K562 (cell line): ENCODE measurements around the gene SUSD5. TPM values are rescaled to one million over a fixed set of nuclear protein-coding genes. Genes with fewer than 3 reads are reported as not detected.

Experiments
- ATAC-seq: fragments of 200-7000 bp; cut with Tn5 transposase; 3 replicates; pipeline ENCODE4 v1.9.1; 2020; ENCODE audit warnings: moderate library complexity
- BruUV-seq: library from RNA; stranded (reverse); fragments of 400-500 nt; replicated peaks from 2 replicates; lab custom pipeline; 2021; lab: Mats Ljungman, UMichigan
- CTCF ChIA-PET: fragments of 300-600 bp; formaldehyde crosslinking; extraction: SDS; loops from one replicate; lab custom pipeline; 2021; ENCODE audit warnings: low intra/inter-chr PET ratio; lab: Yijun Ruan, JAX
- POLR2A ChIA-PET: fragments of 300-600, 350-650 bp; sonication (Branson Sonifier 250); formaldehyde crosslinking; extraction: SDS; loops from one replicate; lab custom pipeline; 2021; ENCODE audit warnings: antibody characterized with exemption, inconsistent platforms; lab: Yijun Ruan, JAX
- DNase-seq, 4 experiments: peaks; one replicate each; pipeline versions ENCODE4 v3.0.0 to v3.0.0-alpha.2; 2011 to 2018; ENCODE audit warnings: low spot score in 3 of 4, mixed read lengths in 3 of 4; ENCODE audit errors: extremely low read depth in 1 of 4
- FAIRE-seq: peaks from 2 replicates; lab custom pipeline; 2011; peaks lifted over from hg19 to GRCh38; lab: Jason Lieb, UNC
- H2AFZ ChIP-seq: 2 replicates; pipeline ENCODE4 v1.6.0; 2011; ENCODE audit warnings: low read depth, low read length, control low read depth, inconsistent platforms
- H3K27ac ChIP-seq: fragments of 200-600 bp; 3 replicates; pipeline ENCODE4 v1.8.0; 2011; ENCODE audit warnings: low read depth, mild to moderate bottlenecking, control low read depth, inconsistent platforms, low read length, moderate library complexity, mixed read lengths; ENCODE audit errors: extremely low read depth
- H3K27me3 ChIP-seq, 2 experiments: fragments of 300-600 bp in 1 of 2; 2 replicates in 1 of 2; 3 replicates in 1 of 2; pipeline versions ENCODE4 v1.6.0 to v1.8.0; 2011; ENCODE audit warnings: inconsistent platforms in 2 of 2, low read length in 2 of 2, mild to moderate bottlenecking in 1 of 2, mixed read lengths in 1 of 2, moderate library complexity in 1 of 2; ENCODE audit not compliant: control insufficient read depth in 2 of 2, insufficient read depth in 2 of 2
- H3K36me3 ChIP-seq: fragments of 300-600 bp; 3 replicates; pipeline ENCODE4 v1.8.0; 2011; ENCODE audit warnings: mild to moderate bottlenecking, low read length, inconsistent platforms; ENCODE audit not compliant: control insufficient read depth, insufficient read depth
- H3K4me1 ChIP-seq, 2 experiments: fragments of 200-600 bp in 1 of 2; replicated peaks in 1 of 2; 2 replicates in 1 of 2; 3 replicates in 1 of 2; pipeline versions ENCODE4 v1.5.1 to v1.8.0; 2011; ENCODE audit warnings: inconsistent platforms in 2 of 2, low read length in 2 of 2, mild to moderate bottlenecking in 1 of 2, mixed read lengths in 1 of 2, moderate library complexity in 1 of 2; ENCODE audit not compliant: control insufficient read depth in 2 of 2, insufficient read depth in 2 of 2
- H3K4me2 ChIP-seq: 2 replicates; pipeline ENCODE4 v1.6.1; 2011; ENCODE audit warnings: low read length, control low read depth, inconsistent platforms, mixed read lengths; ENCODE audit not compliant: insufficient read depth
- H3K4me3 ChIP-seq: fragments of 200-600 bp; sonication (generic), shearing (Covaris generic); 2 replicates; pipeline ENCODE4 v1.5.1; 2016; ENCODE audit warnings: control low read depth, inconsistent platforms
- H3K79me2 ChIP-seq: fragments of 200-600 bp; 3 replicates; pipeline ENCODE4 v1.8.0; 2011; ENCODE audit warnings: low read length, inconsistent platforms; ENCODE audit not compliant: control insufficient read depth, insufficient read depth
- H3K9ac ChIP-seq, 2 experiments: 2 replicates each; pipeline versions ENCODE4 v1.6.0 to v1.6.1; 2011; ENCODE audit warnings: low read depth in 2 of 2, low read length in 2 of 2, control low read depth in 1 of 2, inconsistent platforms in 1 of 2, mild to moderate bottlenecking in 1 of 2, mixed read lengths in 1 of 2; ENCODE audit not compliant: insufficient read depth in 1 of 2
- H3K9me1 ChIP-seq: one replicate; pipeline ENCODE4 v1.6.0; 2011; ENCODE audit warnings: inconsistent platforms, mild to moderate bottlenecking, low read length, moderate library complexity; ENCODE audit not compliant: control insufficient read depth, insufficient read depth
- H3K9me3 ChIP-seq: replicated peaks from 2 replicates; pipeline ENCODE4 v1.5.1; 2011; ENCODE audit warnings: low read depth, low read length, inconsistent platforms; ENCODE audit not compliant: control insufficient read depth, insufficient read depth
- H4K20me1 ChIP-seq: replicated peaks from 2 replicates; pipeline ENCODE4 v1.6.1; 2011; ENCODE audit warnings: low read length, inconsistent platforms, mixed read lengths; ENCODE audit not compliant: control insufficient read depth, insufficient read depth
- ESRRB ChIP-seq: fragments of 250-450 bp; sonication (Bioruptor Pico); IDR thresholded peaks from 2 replicates; pipeline ENCODE4 v1.5.0; 2020; ENCODE audit warnings: mild to moderate bottlenecking, moderate library complexity, borderline replicate concordance
- FOSL1 ChIP-seq: fragments of 200-800 bp; sonication (Bioruptor generic); conservative IDR thresholded peaks from 2 replicates; pipeline ENCODE4 v1.6.1; 2016; ENCODE audit warnings: missing genetic modification characterization, missing compliant biosample characterization
- GABPA ChIP-seq: fragments of 200-800 bp; sonication (Bioruptor generic); conservative IDR thresholded peaks from 2 replicates; pipeline ENCODE4 v1.6.1; 2016; ENCODE audit warnings: low read depth, missing genetic modification characterization, missing compliant biosample characterization
- IFI16 ChIP-seq: fragments of 250-450 bp; sonication (Bioruptor Pico); IDR thresholded peaks from 2 replicates; pipeline ENCODE4 v2.1.2; 2022; ENCODE audit warnings: mild to moderate bottlenecking, inconsistent platforms
- MTA2 ChIP-seq: fragments of 450-650 bp; IDR thresholded peaks from 2 replicates; pipeline ENCODE4 v1.6.1; 2016; ENCODE audit warnings: low read depth
- PHTF2 ChIP-seq: fragments of 250-450 bp; sonication (Bioruptor Pico); IDR thresholded peaks from 2 replicates; pipeline ENCODE4 v1.5.0; 2021; ENCODE audit warnings: mild to moderate bottlenecking
- TAF7 ChIP-seq: fragments of 450-650 bp; IDR thresholded peaks from 2 replicates; pipeline ENCODE4 v1.6.1; 2016; ENCODE audit warnings: missing genetic modification characterization, missing compliant biosample characterization
- ZFPM2 ChIP-seq: fragments of 250-450 bp; sonication (Bioruptor Pico); IDR thresholded peaks from 2 replicates; pipeline ENCODE4 v1.5.1; 2022; ENCODE audit warnings: mild to moderate bottlenecking
- ZNF212 ChIP-seq: fragments of 450-650 bp; formaldehyde crosslinking; IDR thresholded peaks from 2 replicates; pipeline ENCODE4 v1.4.0; 2020; ENCODE audit warnings: mild to moderate bottlenecking
- ZNF431 ChIP-seq: sonication (generic); formaldehyde crosslinking; IDR thresholded peaks from 2 replicates; pipeline ENCODE4 v1.8.0; 2022; ENCODE audit warnings: mild to moderate bottlenecking, missing genetic modification reagents
- ZNF668 ChIP-seq: fragments of 250-450 bp; sonication (Bioruptor Pico); IDR thresholded peaks from 2 replicates; pipeline ENCODE4 v1.8.0; 2022; ENCODE audit warnings: mild to moderate bottlenecking, inconsistent platforms
- WGBS: fragments of 100-300 bp; shearing (Covaris generic); methylation state at CpG from one replicate; pipeline ENCODE4 v1.1.6; 2016; ENCODE audit warnings: low coverage, mixed read lengths; ENCODE audit not compliant: insufficient coverage; ENCODE audit errors: missing lambda C conversion rate; 5-methylcytosine and 5-hydroxymethylcytosine counted together
- in situ Hi-C: fragments of 300-500 bp; cut with MboI; formaldehyde crosslinking; loops from 4 replicates; pipeline ENCODE4 v1.15.0; 2018; ENCODE audit warnings: inconsistent platforms, mixed read lengths
- intact Hi-C: fragments of 100-400 bp; cut with micrococcal nuclease; formaldehyde crosslinking; loops from 2 replicates; pipeline ENCODE4 v1.14.2; 2022
- polyA plus RNA-seq, 8 experiments: library from polyadenylated mRNA; depleted of rRNA in 4 of 8; stranded (reverse) in 5 of 8; unstranded in 3 of 8; fragments of >200 nt; fragmentation: Nextera tagmentation in 2 of 8; fragmentation: Illumina TruSeq in 1 of 8; extraction: Ambion mirVana in 2 of 8; extraction: Trizol in 1 of 8; gene quantifications; 2 replicates each; pipeline versions ENCODE4 v1.2.1 to v1.2.3, GENCODE V29; 2011 to 2014; ENCODE audit warnings: inconsistent platforms in 1 of 8, missing spikeins in 1 of 8
- total RNA-seq, 7 experiments: library from RNA; depleted of rRNA in 6 of 7; stranded (reverse); fragments of >200 nt in 6 of 7; fragmentation: Illumina TruSeq in 2 of 7; extraction: Trizol in 2 of 7; gene quantifications; 2 replicates each; pipeline versions ENCODE4 v1.2.1 to v1.2.3, GENCODE V29; 2011 to 2021; ENCODE audit warnings: low replicate concordance in 1 of 7
- TF ChIP-seq, protein P1 (sequence below): sonication (generic); formaldehyde crosslinking; IDR thresholded peaks from 2 replicates; pipeline ENCODE4 v1.8.1; 2023; ENCODE audit warnings: missing genetic modification reagents, mild to moderate bottlenecking, borderline replicate concordance
- TF ChIP-seq, protein P2 (sequence below): fragments of 450-650 bp; formaldehyde crosslinking; IDR thresholded peaks from 2 replicates; pipeline ENCODE4 v1.4.0; 2022; ENCODE audit warnings: mild to moderate bottlenecking, moderate library complexity

The SUSD5 gene
- total and polyA plus RNA-seq, 9 of the 15 experiments (the other 6 are each of a cell fraction or from before 2014, with no cell fraction given): not detected

DNA sequence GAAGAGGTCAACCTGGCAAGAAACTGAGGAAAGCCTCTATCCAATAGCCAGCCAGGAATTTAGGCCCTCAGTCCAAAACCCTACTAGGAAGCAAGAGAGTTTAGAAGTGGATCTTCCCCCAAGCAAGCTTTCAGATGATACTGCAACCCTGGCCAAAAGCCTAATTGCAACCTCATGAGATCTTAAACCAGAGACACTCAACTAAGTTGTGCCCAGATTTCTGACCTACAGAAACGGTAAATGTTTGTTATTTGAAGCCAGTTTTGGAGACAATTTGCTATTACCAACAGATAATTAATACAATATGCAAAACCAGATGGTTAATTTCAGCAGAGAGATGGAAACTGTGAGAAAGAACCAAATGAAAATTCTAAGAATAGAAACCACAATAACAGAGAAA is 21.7 kb upstream of the SUSD5 start:
- Histone ChIP-seq H2AFZ (no peak overlapping the region), H3K4me2 (no peak overlapping the region), H3K27me3 (peaks cover 0 to 5% of the 10 kb centered on the region in 2 experiments; a peak in 2 of 5 replicates), H3K9me1 (no peaks in the 10 kb centered on the region), H3K4me1 (no peaks in the 10 kb centered on the region), H3K4me3 (no peak overlapping the region), H3K36me3 (no peaks in the 10 kb centered on the region), H3K9ac (no peak overlapping the region), H4K20me1 (no peaks in the 10 kb centered on the region), H3K79me2 (no peaks in the 10 kb centered on the region), H3K9me3 (no peaks in the 10 kb centered on the region), H3K27ac (no peak overlapping the region)
- POLR2A ChIA-PET: no interaction called here
- FAIRE-seq: no peak
- no TSS peak for BruUV-seq
- in situ Hi-C loops: no loop called here
- no peak for ATAC-seq
- CTCF ChIA-PET: no interaction called here
- intact Hi-C loops: no loop called here
- WGBS: 5% methylated on average over 1 of the region's 1 CpG
- TF ChIP-seq ZNF212 (CRISPR knock-in tag) (no peak), IFI16 (CRISPR knock-in tag) (no peak), ESRRB (no peak), FOSL1 (tag) (no peak), ZNF431 (no peak), TAF7 (no peak)
- DNase-seq: no peak

DNA sequence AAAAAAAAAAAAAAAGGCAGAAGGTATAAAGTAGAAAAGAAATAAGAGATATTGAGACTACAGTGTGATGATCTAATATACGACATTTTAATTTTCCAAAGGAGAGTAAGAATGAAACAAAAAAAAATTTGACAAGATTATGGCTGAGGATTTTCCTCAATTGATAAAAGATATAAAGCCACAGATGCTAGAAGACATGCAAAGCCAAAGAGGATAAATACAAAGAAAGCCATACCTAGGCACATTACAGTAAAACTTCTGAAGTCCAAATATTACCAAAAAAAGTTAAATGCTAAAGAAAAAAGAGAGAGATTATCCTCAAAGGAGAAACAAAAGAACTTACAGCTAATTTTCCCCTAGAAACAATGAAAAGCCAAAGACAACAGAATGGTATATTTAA is 20.3 kb upstream of the SUSD5 start:
- ATAC-seq (no peak), FAIRE-seq (no peak), DNase-seq (no peak)
- Histone ChIP-seq H3K27me3 (peaks cover 0 to 5% of the 10 kb centered on the region in 2 experiments; a peak in 2 of 5 replicates), H3K9me1 (no peaks in the 10 kb centered on the region), H3K4me2 (no peak overlapping the region), H3K9ac (no peak overlapping the region), H2AFZ (no peak overlapping the region), H3K9me3 (no peaks in the 10 kb centered on the region), H3K79me2 (no peaks in the 10 kb centered on the region), H3K4me3 (no peak overlapping the region), H3K36me3 (no peaks in the 10 kb centered on the region), H4K20me1 (no peaks in the 10 kb centered on the region), H3K27ac (no peak overlapping the region), H3K4me1 (no peaks in the 10 kb centered on the region)
- in situ Hi-C loops: no loop called here
- POLR2A ChIA-PET: no interaction called here
- no TSS peak for BruUV-seq
- WGBS: 10% methylated on average over 1 of the region's 1 CpG
- CTCF ChIA-PET: no interaction called here
- intact Hi-C loops: loop anchor here (10.0 kb wide), 1 partner anchor 294 kb away; no protein-coding TSS in a partner anchor
- TF ChIP-seq GABPA (tag) (no peak), ZNF668 (CRISPR knock-in tag) (no peak), ZFPM2 (no peak), MTA2 (no peak), PHTF2 (CRISPR knock-in tag) (no peak)
- TF ChIP-seq, protein P1, sequence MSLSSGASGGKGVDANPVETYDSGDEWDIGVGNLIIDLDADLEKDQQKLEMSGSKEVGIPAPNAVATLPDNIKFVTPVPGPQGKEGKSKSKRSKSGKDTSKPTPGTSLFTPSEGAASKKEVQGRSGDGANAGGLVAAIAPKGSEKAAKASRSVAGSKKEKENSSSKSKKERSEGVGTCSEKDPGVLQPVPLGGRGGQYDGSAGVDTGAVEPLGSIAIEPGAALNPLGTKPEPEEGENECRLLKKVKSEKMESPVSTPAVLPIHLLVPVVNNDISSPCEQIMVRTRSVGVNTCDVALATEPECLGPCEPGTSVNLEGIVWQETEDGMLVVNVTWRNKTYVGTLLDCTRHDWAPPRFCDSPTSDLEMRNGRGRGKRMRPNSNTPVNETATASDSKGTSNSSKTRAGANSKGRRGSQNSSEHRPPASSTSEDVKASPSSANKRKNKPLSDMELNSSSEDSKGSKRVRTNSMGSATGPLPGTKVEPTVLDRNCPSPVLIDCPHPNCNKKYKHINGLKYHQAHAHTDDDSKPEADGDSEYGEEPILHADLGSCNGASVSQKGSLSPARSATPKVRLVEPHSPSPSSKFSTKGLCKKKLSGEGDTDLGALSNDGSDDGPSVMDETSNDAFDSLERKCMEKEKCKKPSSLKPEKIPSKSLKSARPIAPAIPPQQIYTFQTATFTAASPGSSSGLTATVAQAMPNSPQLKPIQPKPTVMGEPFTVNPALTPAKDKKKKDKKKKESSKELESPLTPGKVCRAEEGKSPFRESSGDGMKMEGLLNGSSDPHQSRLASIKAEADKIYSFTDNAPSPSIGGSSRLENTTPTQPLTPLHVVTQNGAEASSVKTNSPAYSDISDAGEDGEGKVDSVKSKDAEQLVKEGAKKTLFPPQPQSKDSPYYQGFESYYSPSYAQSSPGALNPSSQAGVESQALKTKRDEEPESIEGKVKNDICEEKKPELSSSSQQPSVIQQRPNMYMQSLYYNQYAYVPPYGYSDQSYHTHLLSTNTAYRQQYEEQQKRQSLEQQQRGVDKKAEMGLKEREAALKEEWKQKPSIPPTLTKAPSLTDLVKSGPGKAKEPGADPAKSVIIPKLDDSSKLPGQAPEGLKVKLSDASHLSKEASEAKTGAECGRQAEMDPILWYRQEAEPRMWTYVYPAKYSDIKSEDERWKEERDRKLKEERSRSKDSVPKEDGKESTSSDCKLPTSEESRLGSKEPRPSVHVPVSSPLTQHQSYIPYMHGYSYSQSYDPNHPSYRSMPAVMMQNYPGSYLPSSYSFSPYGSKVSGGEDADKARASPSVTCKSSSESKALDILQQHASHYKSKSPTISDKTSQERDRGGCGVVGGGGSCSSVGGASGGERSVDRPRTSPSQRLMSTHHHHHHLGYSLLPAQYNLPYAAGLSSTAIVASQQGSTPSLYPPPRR (CRISPR knock-in tag): no peak
- TF ChIP-seq, protein P2, sequence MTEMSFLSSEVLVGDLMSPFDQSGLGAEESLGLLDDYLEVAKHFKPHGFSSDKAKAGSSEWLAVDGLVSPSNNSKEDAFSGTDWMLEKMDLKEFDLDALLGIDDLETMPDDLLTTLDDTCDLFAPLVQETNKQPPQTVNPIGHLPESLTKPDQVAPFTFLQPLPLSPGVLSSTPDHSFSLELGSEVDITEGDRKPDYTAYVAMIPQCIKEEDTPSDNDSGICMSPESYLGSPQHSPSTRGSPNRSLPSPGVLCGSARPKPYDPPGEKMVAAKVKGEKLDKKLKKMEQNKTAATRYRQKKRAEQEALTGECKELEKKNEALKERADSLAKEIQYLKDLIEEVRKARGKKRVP: no peak
